ENCODE measurements around the gene EFEMP1.
A peak's percentile ranks its signal among the peaks of the same experiment; 100 is the strongest.

EFEMP1 gene

DNA sequence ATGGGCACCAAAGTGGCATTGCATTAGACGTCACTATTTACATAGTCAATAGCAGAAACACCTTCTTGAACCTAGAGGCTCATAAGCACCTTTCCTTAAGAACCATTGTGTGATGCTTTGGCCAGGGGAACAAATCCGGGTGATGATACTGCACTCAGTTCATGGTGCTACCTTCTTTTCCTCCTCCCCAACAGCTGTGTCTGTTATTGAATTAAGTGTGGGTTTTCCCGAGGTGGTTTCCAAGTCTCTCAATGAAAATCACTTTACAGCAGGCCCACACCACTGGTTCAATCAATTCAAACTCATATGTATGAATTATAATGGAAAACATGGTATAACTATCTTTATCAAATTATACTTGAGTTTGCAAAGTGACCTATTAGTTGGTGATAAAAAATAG is 9.3 kb upstream of the EFEMP1 start:
- no peak for DNase-seq

DNA sequence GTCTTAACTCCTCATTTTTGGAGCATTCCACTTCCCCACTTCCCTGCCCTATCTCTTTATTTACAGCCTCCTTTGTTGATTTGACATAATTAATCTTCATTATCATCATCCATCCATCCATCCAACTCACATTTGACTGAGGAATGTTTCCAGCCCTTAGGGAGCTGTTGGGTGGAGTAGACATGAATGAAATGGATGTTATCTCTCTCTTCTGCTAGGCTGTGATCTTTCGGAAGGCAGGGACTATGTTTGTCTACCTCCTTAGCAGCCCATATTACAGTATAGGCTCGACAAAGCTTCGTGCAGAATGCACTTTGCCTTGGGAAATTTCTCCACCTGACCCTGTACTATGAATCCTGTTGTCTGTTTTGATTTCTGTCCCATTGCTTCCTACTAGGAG is 7.7 kb upstream of the EFEMP1 start:
- DNase-seq: no peak

DNA sequence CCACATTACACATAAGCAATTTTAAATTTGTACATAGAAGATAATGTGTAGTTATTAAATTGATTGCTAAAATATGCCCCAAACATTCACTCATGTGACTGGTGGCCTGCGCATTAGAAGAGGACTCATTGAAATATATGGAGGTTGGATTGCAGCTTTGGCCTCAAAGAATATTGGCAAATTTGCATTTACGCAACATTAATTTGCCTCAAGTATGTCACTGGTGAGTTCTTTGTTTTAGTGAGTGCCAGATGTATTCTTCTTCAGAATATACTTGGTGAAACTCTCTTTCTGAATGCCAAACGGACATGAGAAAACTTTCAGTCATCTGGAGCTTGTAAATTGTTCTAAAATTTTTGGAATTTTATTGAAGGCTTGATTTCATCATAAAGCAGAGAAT is 5.9 kb upstream of the EFEMP1 start:
- DNase-seq: no peak

DNA sequence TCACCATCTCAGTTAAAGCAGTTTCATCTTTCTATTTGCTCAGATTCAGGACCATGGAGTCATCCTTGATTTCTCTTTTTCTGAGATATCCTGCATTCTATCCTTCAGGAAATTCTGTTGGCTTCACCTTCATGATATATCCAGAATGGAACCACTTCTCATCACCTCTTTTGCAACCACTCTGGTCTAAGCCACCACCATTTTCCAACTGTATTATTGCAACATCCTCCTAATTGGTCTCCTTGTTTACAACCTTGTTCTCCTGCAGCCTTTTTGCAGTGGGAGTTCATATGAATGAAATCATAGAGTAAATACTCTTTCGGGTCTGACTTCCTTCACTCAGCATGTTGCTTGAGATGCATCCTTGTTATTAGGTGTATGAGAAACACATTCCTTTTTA is 3.4 kb upstream of the EFEMP1 start:
- no peak for DNase-seq

DNA sequence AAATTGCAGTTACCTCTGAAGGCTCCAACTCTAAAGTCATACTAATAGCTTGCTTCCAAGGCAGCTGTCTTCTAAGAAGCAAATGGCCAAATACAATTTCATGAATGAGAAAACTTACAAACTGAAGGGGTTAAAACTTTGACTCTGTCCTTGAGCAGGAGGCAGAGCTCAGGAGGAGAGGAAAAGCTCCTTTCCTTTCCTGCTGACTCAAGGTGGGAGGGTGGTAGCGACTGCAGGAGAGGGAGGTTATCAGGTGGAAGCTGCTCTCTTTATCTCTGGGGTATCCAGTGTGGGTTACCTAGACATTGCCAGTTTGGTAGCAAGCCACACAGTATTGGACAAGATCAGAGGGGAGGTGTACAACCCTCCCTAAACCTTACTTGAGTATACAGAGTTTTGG is 2.7 kb upstream of the EFEMP1 start:
- DNase-seq: no peak

DNA sequence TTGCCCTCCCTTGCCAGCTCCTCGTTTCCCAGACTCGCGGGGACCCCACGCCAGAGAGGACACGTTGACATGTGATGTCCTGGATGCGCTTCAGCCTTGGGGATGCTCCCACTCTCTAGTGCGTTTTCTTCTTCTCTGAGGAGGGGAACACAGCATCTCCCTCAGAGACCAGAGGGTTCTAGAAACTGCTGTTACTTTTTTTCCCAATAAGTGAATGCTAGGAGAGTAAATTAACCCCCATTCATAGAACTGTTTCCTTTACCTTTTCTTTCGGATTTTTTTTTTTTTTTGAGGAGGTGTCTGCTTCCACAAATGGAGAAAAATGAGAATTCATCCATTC is 370 bp upstream of the EFEMP1 start:
- no peak for DNase-seq

DNA sequence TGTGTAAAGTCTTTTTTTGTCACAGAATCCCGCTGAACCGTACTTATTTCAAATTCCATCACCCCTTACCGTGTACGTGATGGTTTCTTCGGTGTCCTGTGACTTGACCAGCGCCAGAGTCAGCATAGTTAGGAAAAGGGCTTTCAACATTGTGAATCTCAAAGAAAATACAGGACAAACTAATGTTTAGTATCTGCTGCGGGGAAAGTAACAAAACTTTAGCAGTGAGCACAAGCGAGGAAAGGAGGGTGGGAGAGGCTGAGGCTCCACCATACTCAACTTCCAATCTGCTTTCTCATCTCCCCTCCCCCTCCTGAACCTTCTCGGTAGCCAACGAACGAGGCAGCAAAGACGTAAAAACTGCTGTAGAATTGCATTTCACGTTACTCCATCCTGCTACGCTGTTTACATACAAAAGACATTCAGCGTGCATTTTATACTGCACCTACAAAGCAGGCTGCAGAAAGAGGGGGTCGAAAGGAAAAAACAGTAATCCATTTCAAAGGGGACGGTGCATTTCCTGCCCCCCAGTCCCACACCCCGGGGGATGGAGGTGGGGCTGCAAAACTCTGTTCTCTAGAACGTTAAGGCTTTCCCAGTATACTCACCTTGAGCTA is 1.2 kb downstream of the EFEMP1 start:
- DNase-seq: peak; percentile 69

DNA sequence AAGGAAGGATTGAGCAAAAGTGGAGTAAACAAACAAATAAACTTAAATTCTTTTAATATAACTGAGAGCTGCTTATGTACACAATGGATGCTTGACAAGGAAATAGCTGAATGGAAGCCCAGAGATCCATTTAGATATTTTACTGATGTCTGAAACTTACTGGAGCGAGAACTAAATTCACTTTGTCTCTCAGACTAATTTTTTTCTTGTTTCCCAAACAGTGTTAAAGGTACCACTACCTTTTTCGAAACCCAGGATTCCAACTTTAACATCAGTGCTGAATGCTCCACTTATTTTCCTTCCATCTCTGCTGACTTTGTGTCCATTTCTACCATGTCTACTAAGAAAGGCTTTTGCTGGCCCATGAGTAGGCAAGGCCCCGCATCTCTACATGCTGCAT is 4.0 kb downstream of the EFEMP1 start:
- DNase-seq: no peak

DNA sequence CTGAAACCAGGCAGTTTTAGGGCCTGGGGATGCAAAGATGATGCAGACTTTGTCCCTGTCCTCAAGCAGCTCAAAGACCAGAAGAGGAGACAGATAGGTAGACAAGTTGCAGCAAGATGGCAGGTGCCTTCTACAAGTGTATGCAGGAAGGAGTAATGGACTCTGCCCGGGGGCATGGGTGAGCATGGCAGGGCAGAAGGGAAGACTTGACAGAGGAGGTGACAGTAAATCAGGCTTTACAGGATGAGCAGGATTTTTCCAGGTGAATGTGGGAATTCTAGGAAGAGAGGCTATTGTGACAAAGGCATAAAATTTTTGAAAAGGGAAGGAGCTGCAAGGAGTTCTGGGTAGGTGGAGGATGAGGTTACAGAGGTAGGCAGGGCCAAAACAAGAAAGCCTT is 4.7 kb downstream of the EFEMP1 start:
- no peak for DNase-seq

DNA sequence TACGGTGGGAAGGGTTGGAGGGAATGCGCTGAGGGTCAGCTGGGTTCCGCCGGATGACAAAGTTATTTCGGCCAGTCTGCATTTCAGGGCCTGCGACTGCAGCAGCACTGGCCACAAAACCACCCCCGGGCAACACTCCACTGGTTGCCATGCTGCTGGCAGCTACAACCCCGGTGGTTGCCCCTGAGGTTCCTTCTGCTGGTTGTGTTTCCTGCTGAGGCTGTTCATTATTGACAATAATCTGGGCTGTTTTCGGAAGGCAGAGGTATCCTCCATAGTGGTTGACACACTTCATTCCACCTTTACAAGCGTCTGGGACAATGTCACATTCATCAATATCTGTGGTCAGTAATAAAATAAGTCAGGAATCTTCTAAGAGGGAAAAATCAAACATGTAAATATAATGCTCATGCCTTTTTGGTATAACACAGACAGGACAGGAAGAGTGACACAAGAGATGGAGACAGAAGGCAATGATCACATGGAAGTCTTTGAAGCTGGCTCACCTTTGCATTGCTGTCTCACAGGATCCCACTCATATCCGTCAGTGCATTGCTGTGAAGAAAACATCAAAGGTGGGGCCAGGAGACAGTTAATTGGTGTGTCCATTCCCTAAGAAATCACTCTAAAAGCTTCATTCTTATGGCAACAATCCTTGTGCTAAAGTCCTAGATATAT is 5.7 kb downstream of the EFEMP1 start:
- no peak for DNase-seq

DNA sequence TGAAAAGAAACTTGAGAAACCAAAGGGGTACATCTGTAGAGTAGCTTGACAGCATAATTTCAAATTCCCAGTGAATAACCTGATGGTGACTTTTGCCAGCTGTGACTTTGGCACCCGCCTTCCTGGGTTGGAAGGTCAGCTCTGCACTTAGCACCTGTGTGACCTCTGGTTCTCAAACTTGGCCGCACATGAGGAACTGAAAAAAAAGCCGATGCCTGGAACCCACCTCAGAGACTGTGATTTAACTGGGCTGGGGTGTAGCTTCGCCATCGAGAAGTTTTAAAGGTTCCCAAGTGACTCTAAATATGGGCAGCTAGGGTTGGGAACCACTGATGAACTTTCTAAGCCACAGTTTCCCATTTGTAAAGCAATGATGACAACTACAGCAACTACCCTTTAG is 6.5 kb downstream of the EFEMP1 start:
- DNase-seq: no peak

DNA sequence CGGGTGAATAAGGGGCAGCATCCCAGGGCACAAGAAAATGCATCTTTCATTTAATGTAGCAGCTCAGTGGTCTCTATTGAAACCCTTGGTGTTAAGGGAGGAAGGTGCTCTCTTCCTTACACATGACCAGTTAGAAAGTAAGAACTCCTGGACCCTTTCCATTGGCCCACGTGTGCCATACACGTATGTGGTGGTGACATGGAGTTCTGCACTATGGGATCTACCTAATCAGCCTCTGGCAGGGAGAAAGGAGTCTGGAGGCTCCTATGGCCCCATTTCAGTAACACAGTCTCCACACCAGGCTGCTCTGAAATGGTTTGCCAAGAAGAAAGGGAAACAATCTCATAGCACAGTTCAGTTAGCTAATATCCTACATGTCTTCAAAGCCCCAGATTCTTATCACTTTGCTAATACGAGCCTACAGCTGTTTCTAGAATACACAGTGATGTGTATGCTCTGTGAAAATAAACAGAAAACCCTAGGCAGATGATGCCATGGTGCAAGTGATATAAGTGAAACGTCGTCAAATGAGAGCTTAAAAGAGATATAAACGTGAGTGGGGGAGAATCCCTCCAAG is 7.0 kb downstream of the EFEMP1 start:
- no peak for DNase-seq

DNA sequence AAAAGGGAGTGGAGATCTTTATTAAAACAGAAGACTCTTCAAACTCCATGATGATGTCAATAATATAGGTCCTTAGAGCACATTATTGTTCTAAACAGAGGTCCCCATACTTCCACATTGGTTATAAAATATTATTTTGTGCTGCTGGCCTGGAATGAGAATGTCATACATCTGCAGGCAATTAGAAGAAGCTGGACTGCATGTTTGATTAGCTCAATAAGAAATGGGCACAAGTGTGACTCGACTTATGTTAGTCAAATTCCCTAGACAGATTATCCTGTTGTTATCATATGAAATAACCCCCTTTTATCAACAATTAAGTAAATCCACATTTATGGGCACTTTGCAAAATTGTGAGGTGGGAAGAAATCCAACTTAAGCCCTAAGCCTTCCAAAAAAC is 8.8 kb downstream of the EFEMP1 start:
- DNase-seq: no peak

DNA sequence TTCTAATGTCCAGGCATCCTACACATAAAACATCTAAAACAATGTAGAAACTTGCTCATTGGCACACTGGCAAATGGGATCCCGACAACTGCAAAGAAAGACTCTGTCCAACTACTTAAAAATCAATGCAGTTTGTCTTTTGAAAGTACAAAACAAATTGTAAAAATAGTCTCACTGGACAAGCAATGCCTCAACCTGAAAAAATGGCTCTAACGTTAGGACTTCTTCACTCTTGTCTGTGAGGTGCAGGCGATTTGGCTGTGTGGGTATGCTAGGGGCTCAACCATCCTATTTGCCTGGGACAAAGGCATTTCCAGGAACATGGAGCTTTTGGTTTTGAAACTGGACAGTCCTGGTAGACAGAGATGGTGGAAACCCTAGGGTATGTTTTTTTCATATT is 10.7 kb downstream of the EFEMP1 start:
- DNase-seq: no peak

DNA sequence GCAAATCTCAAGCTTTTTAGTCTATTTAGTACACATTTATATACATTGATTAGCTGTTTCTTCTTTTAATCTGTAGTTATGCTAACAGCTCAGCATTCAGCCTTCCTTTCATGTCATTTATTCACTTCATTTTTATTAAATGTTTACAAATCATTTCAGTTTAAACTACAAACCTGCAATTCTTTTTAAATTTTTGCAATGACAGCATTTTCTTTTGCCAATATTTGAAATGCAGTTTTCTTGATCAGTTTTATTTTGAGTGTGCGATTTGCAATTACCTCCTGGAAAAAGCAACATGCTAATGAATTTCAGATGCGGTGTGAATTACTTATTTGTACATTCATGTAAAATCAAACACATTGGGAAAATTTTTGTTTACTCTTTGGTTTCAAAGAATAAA is 13.5 kb downstream of the EFEMP1 start:
- DNase-seq: no peak

DNA sequence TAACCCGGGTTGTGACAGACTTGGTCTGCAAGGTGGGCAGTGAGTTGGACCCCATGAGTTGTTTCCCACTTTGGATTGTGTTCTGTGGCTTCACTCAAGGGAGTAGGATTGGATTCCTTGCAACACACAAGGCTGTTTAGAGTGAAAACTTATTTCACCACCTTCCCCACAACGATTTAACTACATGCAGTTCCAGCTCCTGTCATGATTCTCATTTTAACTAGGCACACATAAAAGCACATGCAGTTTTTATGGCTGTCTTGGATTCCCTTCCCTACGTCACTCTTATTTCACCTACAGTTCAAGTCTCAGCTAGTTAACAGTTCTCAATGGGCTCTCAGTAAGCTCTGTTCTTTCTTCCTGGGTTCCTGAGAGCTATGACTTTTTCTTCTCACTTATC is 15.9 kb downstream of the EFEMP1 start:
- DNase-seq: no peak

DNA sequence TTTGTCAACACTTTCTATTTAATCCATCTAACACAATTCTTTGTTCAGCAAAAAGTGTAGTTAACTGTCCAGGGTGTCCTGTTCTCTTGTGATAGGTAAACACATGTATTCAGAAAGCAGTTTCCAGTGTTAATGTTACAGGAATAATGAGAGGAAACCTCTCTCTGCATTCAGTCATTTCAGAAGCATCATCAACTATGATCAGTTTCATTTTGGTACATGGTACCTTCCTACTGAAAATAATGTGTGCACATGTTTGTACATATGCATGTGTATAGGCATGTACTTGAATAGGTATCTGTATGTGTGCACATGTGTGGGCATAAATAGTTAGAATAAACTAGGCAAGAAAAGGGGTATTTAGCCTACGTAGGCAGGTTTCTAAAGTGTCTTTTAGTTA is 16.6 kb downstream of the EFEMP1 start:
- no peak for DNase-seq

DNA sequence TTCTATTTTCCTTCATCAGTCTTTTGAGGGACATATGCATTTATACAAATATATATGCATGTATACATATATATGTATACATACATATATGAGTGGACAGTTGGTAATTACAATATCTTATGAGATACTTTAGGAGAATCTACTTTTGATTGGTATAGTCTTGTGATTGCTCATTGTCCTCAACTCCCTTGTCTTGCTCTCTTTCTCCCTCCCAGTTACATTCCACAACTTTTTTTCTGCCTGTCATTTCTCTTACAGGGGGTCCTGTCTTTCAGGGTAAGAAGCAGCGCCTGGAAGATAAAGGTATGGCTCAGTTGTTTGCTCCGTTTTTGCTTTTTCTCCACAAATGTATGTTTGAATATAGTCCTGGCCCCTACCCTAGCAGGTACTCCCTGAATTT is 19.9 kb downstream of the EFEMP1 start:
- DNase-seq: no peak

DNA sequence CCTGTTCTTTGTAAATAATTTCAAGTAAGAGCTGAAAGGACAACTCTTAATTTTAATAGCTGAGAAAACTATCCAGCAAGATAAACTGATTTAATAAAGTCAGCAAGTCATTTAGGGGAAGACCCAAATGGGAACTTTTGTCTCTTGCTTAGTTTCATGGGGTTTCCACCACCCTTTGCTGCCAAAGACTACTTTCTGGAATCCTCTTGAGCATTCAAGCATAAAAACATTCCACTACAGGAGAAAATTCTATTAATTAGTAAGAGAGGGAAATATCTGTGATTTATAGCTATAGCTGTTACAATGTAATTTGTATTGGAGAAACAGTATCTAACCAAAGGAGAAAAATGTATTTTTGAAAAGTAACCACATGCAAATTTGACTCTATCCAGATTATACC is 20.6 kb downstream of the EFEMP1 start:
- no peak for DNase-seq

DNA sequence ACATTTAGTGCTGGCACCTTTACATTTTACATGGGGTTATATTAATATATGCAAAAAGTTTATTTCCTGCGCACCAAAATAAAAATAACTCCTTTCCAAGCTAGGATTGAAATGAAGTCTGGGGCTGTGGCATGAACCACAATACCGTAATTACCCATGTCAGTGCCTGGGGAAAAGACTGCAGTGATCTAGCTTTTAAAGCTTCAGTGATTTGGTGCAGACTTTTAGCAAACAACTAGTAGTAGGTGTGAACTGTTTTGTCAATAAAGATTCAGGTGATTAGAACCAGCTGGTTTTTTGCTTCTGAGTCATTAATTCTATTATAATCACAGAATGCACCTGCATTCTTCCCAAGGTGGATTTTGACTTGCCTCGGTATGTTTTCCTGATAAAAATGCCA is 21.2 kb downstream of the EFEMP1 start:
- no peak for DNase-seq

DNA sequence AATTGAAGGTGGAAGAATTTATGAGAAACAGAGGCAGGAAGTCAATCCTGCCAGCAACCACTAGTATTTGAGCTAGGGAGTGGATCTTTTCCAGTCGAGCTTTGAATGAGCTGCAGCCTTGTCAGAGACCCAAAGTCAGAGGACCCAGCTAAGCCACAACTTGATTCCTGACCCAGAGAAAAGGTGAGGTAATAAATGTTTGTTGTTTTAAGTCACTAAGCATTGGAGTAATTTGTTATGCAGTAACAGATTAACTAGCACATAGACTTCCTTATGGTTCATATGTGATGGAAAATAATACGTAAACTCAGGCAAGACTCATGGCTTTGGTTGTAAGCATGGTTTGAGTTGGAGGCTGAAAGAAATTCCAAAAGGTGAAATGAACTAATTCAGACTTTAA is 21.6 kb downstream of the EFEMP1 start:
- DNase-seq: no peak

DNA sequence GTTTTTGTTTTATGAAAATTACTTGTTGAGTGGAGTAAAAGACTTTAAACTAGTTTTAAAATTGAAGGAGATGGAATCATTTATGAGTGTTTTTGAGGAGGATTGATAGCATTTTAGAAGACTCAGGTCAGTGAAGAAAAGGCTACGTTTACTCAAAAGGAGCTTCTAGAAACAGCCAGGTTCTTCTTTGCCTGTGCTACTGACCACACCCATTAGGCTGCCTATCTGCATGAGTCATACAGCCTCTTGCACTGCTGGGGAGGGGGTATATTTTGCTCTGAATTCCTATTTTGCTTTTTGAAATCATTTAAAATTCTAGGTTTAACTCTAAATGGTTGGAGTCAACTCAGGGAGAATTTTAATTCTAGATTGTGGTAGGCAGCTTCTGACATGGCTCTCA is 22.3 kb downstream of the EFEMP1 start:
- no peak for DNase-seq

DNA sequence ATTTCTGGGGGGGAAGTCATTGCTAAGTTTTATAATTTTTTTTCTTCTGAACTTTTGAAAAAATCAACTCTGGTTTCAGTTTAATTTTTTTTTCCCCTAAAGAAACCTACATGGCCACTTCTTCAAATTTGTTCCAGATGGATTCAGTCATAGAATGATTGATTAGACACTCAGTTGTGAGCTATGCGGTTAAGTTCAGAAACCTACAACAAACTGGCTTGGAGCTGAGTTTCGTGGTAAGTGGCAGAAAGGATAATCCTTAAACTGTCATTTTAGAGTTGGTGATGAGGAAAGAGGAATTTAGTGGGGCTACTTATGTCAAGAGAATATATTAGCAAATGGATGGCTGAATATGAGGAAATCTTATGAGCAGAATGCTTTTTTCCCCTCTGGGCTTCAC is 23.7 kb downstream of the EFEMP1 start:
- DNase-seq: peak; percentile 32

DNA sequence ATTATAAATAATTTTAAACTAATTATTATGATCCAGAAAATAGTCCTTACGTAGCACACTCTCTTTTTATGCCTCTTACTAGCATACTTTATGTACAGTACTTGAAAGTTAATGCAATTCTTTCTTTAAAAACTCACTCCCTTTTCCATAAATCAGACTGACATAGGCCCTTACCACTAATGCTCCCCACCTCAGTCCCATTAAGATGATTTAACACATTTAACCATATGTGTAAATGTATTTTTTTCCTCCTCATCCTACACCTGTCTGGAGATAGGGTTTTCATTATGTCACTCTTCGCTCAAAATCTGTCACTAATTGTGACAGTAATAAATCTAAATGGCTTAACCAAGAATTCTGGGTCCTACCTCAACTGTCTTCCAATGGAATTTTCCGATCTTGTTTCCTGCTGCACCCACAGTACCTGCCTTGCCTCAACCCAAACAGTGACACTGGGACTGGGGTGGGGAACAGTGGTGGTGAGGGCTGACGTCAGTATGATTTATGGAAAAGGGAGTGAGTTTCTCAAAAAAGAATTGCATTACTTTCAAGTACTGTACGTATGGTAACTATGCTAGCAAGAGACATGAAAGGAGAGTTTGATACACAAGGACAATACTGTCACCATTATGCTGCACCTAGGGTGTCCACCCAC is 25.1 kb downstream of the EFEMP1 start:
- no peak for DNase-seq

DNA sequence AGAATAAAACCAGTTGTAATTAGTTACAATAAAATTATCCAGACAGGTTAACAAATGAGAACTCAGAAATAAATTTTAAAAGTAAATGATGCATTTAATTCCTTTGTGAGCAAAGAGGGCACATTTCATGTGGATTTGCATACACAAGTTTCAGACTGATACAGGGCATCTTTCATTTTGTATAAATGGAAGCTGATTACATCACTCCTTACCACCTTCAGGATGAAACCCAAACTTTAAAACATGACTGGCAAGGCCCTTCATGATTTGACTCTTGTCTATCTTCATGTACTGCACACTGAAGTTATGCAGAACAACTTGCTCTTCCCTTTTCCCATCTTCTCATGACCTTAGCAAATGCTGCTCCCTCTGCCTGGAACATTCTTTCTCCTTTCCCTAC is 26.9 kb downstream of the EFEMP1 start:
- no peak for DNase-seq

Data from eye (tissue), 1 donor.